ENCODE data around the gene SCD5. TPM values are rescaled to one million over a fixed set of nuclear protein-coding genes. Genes with fewer than 3 reads are reported as not detected.

SCD5 gene
- total and polyA plus RNA-seq, 9 of the 15 experiments (the other 6 are each of a cell fraction or from before 2014, with no cell fraction given) = 0.01 to 0.20 (median 0.03) TPM; not detected in 5

- FAIRE-seq (no peak), DNase-seq (ENCODE audit: extremely low read depth in 1 of 4, low spot score in 3 of 4) (no peak), ATAC-seq (no peak)
- H3K36me3 ChIP-seq (ENCODE audit: control insufficient read depth, insufficient read depth, low read length) = no peaks in the 10 kb centered on the region
- H3K79me2 ChIP-seq (ENCODE audit: control insufficient read depth, insufficient read depth, low read length) = no peaks in the 10 kb centered on the region
- POLR2A ChIA-PET = interaction anchor here (0.6 kb wide), 1 partner anchor 435 kb away, joined by 3 read pairs; no protein-coding TSS in a partner anchor
- H3K27me3 ChIP-seq (ENCODE audit: control insufficient read depth in 2 of 2, insufficient read depth in 2 of 2, low read length in 2 of 2) = peaks cover 38 to 63% of the 10 kb centered on the region in 2 experiments
- in situ Hi-C loops (cut with MboI) = no loop called here
- 34% methylated on average over 41 of the region's 47 CpGs for WGBS (ENCODE audit: insufficient coverage, low coverage, missing lambda C conversion rate)
- H3K4me2 ChIP-seq (ENCODE audit: insufficient read depth, low read length) = no peak overlapping the region
- no peak overlapping the region for H2AFZ ChIP-seq (ENCODE audit: low read depth, low read length)
- no peak for TF ChIP-seq RBM34 (IDR thresholded peaks at IDR 0.05; ENCODE audit: borderline replicate concordance, insufficient read depth, low read length)
- no peak for TF ChIP-seq KDM1A (IDR thresholded peaks at IDR 0.05)
- no peak for TF ChIP-seq HNRNPK (IDR thresholded peaks at IDR 0.05; ENCODE audit: low read depth, low read length, poor library complexity, severe bottlenecking)
- TF ChIP-seq IRF9 (tag; IDR thresholded peaks at IDR 0.05) = no peak
- intact Hi-C loops (cut with micrococcal nuclease) = no loop called here
- CTCF ChIA-PET (ENCODE audit: low intra/inter-chr PET ratio) = no interaction called here
- H3K9me3 ChIP-seq (replicated peaks; ENCODE audit: control insufficient read depth, insufficient read depth, low read depth, low read length) = no peaks in the 10 kb centered on the region
- no TSS peak for BruUV-seq (replicated peaks)
- no peak overlapping the region for H3K9ac ChIP-seq (ENCODE audit: insufficient read depth in 1 of 2, low read depth in 2 of 2, low read length in 2 of 2)
- no peaks in the 10 kb centered on the region for H3K9me1 ChIP-seq (ENCODE audit: control insufficient read depth, insufficient read depth, low read length)
- peaks cover 2% of the 10 kb centered on the region; the same call in 1 of the 2 replicates for H4K20me1 ChIP-seq (replicated peaks; ENCODE audit: control insufficient read depth, insufficient read depth, low read length)
- H3K4me1 ChIP-seq (replicated peaks in 1 of 2; ENCODE audit: control insufficient read depth in 2 of 2, insufficient read depth in 2 of 2, low read length in 2 of 2) = peaks cover 0 to 15% of the 10 kb centered on the region in 2 experiments; a peak in 2 of 5 replicates
- H3K27ac ChIP-seq (ENCODE audit: extremely low read depth, low read depth, low read length) = no peak overlapping the region
- no peak overlapping the region for H3K4me3 ChIP-seq
Observed at GRCh38 chr4:82797405-82798111, 1.0 kb downstream of the SCD5 start.
